HepG2 (cell line): Measurements from ENCODE around the gene SERBP1. TPM values are rescaled to one million over a fixed set of nuclear protein-coding genes. Genes with fewer than 3 reads are reported as not detected.

Source experiments
- ATAC-seq: fragments of 200-7000 bp; cut with Tn5 transposase; 3 replicates; pipeline ENCODE4 v1.9.1; 2020; ENCODE audit warnings: mild to moderate bottlenecking, moderate library complexity
- BruUV-seq: library from RNA; stranded (reverse); fragments of 400-500 nt; replicated peaks from 2 replicates; lab custom pipeline; 2021; lab: Mats Ljungman, UMichigan
- CTCF ChIA-PET: fragments of 300-600 bp; formaldehyde crosslinking; extraction: SDS; loops from one replicate; lab custom pipeline; 2021; ENCODE audit warnings: low total read pairs, inconsistent platforms, low intra/inter-chr PET ratio; lab: Yijun Ruan, JAX
- POLR2A ChIA-PET: fragments of 350-600 bp; sonication (Branson Sonifier 250); formaldehyde crosslinking; loops from one replicate; lab custom pipeline; 2020; ENCODE audit warnings: antibody characterized with exemption, inconsistent platforms; lab: Yijun Ruan, JAX
- DNase-seq: peaks from one replicate; pipeline ENCODE4 v3.0.0-alpha.2; 2015; ENCODE audit warnings: low spot score
- FAIRE-seq: peaks from 3 replicates; lab custom pipeline; 2011; peaks lifted over from hg19 to GRCh38; lab: Jason Lieb, UNC
- H2AFZ ChIP-seq: one replicate; pipeline ENCODE4 v1.6.1; 2011; ENCODE audit warnings: low read length, inconsistent platforms
- H3K27ac ChIP-seq: fragments of 300-600 bp; 3 replicates; pipeline ENCODE4 v1.8.0; 2011; ENCODE audit warnings: mixed run types, mild to moderate bottlenecking, mixed read lengths, low read length, inconsistent platforms; ENCODE audit not compliant: insufficient read depth; ENCODE audit errors: extremely low read length
- H3K27me3 ChIP-seq, 2 experiments: fragments of 200-600 bp in 1 of 2; 2 replicates in 1 of 2; 3 replicates in 1 of 2; pipeline versions ENCODE4 v1.6.0 to v1.8.0; 2011; ENCODE audit warnings: low read length in 2 of 2, mild to moderate bottlenecking in 2 of 2, moderate library complexity in 2 of 2, inconsistent platforms in 1 of 2; ENCODE audit not compliant: insufficient read depth in 2 of 2, control insufficient read depth in 1 of 2
- H3K36me3 ChIP-seq, 2 experiments: fragments of 200-600 bp in 1 of 2; replicated peaks in 1 of 2; 2 replicates in 1 of 2; 3 replicates in 1 of 2; pipeline versions ENCODE4 v1.5.1 to v1.8.0; 2011; ENCODE audit warnings: low read length in 2 of 2, inconsistent platforms in 1 of 2; ENCODE audit not compliant: insufficient read depth in 2 of 2, control insufficient read depth in 1 of 2
- H3K4me1 ChIP-seq: 2 replicates; pipeline ENCODE4 v1.5.1; 2012; ENCODE audit warnings: low read length, inconsistent platforms; ENCODE audit not compliant: insufficient read depth
- H3K4me2 ChIP-seq: 2 replicates; pipeline ENCODE4 v1.6.0; 2011; ENCODE audit warnings: low read depth, low read length, inconsistent platforms
- H3K4me3 ChIP-seq, 3 experiments: fragments of 200-600 bp in 1 of 3; sonication (generic), shearing (Covaris generic) in 1 of 3; replicated peaks in 1 of 3; 2 replicates each; pipeline ENCODE4 v1.5.1; 2011 to 2016; ENCODE audit warnings: low read length in 3 of 3, inconsistent platforms in 2 of 3, low read depth in 2 of 3, mild to moderate bottlenecking in 2 of 3, control low read depth in 1 of 3, mixed read lengths in 1 of 3; ENCODE audit not compliant: insufficient read depth in 1 of 3
- H3K79me2 ChIP-seq: one replicate; pipeline ENCODE4 v1.6.1; 2011; ENCODE audit warnings: low read length, inconsistent platforms; ENCODE audit not compliant: insufficient read depth
- H3K9ac ChIP-seq: 2 replicates; pipeline ENCODE4 v1.6.0; 2011; ENCODE audit warnings: mild to moderate bottlenecking, low read depth, low read length, inconsistent platforms; ENCODE audit not compliant: insufficient read depth
- H3K9me3 ChIP-seq: 2 replicates; pipeline ENCODE4 v1.5.1; 2012; ENCODE audit warnings: mild to moderate bottlenecking, low read length
- H4K20me1 ChIP-seq: 2 replicates; pipeline ENCODE4 v1.6.0; 2011; ENCODE audit warnings: inconsistent platforms, mild to moderate bottlenecking, low read length, moderate library complexity; ENCODE audit not compliant: insufficient read depth
- DNMT3B ChIP-seq: conservative IDR thresholded peaks from 2 replicates; pipeline ENCODE4 v1.6.1; 2016; ENCODE audit warnings: missing biosample characterization, control low read depth
- NR2C2 ChIP-seq: sonication (generic); formaldehyde crosslinking; IDR thresholded peaks from 2 replicates; pipeline ENCODE4 v1.4.0; 2020; ENCODE audit warnings: missing genetic modification reagents, mild to moderate bottlenecking, moderate library complexity, borderline replicate concordance
- PHF8 ChIP-seq: sonication (generic); formaldehyde crosslinking; IDR thresholded peaks from 2 replicates; pipeline ENCODE4 v1.5.0; 2020; ENCODE audit warnings: missing genetic modification reagents
- POLR2G ChIP-seq: fragments of 200-400 bp; formaldehyde crosslinking; IDR thresholded peaks from 2 replicates; pipeline ENCODE4 v1.6.1; 2018; ENCODE audit warnings: mild to moderate bottlenecking, low read depth, low read length, moderate library complexity
- ZFP62 ChIP-seq: sonication (generic); formaldehyde crosslinking; IDR thresholded peaks from 2 replicates; pipeline ENCODE4 v1.4.0; 2020; ENCODE audit warnings: missing genetic modification reagents
- ZNF616 ChIP-seq: sonication (generic); formaldehyde crosslinking; IDR thresholded peaks from 2 replicates; pipeline ENCODE4 v1.5.0; 2020; ENCODE audit warnings: low read depth, mild to moderate bottlenecking, missing genetic modification reagents
- WGBS: methylation state at CpG from one replicate; pipeline ENCODE4 v1.1.6; 2017; ENCODE audit warnings: low lambda C conversion rate; 5-methylcytosine and 5-hydroxymethylcytosine counted together
- in situ Hi-C: cut with HindIII; loops from 2 replicates; pipeline ENCODE4 v1.10.0; 2017; ENCODE audit warnings: low pct_unique_long_range_greater_than_20kb; ENCODE audit not compliant: extremely low pct_ligation_motif_present
- intact Hi-C: fragments of 100-400 bp; cut with micrococcal nuclease; formaldehyde crosslinking; loops from one replicate; pipeline ENCODE4 v1.10.0; 2022; ENCODE audit not compliant: unreplicated experiment
- polyA plus RNA-seq, 8 experiments: library from polyadenylated mRNA; depleted of rRNA in 3 of 8; stranded (reverse) in 7 of 8; unstranded in 1 of 8; fragments of >200 nt; fragmentation: Illumina TruSeq in 4 of 8; extraction: Trizol in 4 of 8; gene quantifications; 2 replicates each; pipeline versions ENCODE4 v1.2.1 to v1.2.3, GENCODE V29; 2011 to 2016; ENCODE audit warnings: low read depth in 4 of 8, missing spikeins in 1 of 8, mixed read lengths in 1 of 8; ENCODE audit not compliant: insufficient read depth in 1 of 8
- total RNA-seq, 5 experiments: library from RNA; depleted of rRNA; stranded (reverse); fragments of >200 nt; fragmentation: Illumina TruSeq; extraction: Trizol; gene quantifications; 2 replicates each; pipeline ENCODE4 v1.2.3, GENCODE V29; 2016; ENCODE audit warnings: low read depth in 1 of 5
- TF ChIP-seq, protein P1 (sequence below): sonication (generic); formaldehyde crosslinking; IDR thresholded peaks from 2 replicates; pipeline ENCODE4 v1.4.0; 2020; ENCODE audit warnings: missing genetic modification reagents
- TF ChIP-seq, protein P2 (sequence below): IDR thresholded peaks from 2 replicates; pipeline ENCODE4 v1.6.1; 2016
- TF ChIP-seq, protein P3 (sequence below): sonication (generic); formaldehyde crosslinking; IDR thresholded peaks from 2 replicates; pipeline ENCODE4 v1.8.0; 2022; ENCODE audit warnings: low read depth, missing genetic modification reagents

The SERBP1 gene
- total and polyA plus RNA-seq, 2 of the 13 experiments (the other 11 are each of a cell fraction or from before 2014, with no cell fraction given) = 175 to 281 TPM

DNA sequence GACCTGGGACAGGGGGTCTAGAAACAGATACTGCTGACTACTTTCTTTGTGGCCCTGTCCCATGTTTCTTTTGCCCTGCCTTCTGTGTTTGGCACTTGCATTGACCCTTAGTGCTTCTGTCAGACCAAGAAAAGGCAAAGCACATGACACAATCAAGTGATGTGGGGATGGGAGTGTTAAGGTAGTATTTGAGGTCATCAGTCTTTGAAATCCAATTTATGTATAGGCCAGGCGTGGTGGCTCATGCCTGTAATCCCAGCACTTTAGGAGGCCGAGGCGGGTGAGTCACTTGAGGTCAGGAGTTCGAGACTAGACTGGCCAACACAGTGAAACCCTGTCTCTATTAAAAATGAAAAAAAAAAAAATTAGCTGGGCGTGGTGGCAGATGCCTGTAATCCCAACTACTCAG is 26.0 kb downstream of the SERBP1 start:
- BruUV-seq = no TSS peak
- intact Hi-C loops (no loop called here), in situ Hi-C loops (loop anchor here (25.0 kb wide), 1 partner anchor 467 kb away; no protein-coding TSS in a partner anchor)
- FAIRE-seq = no peak
- 86% methylated on average over 5 of the region's 5 CpGs for WGBS
- Histone ChIP-seq H3K9ac (no peak overlapping the region), H3K79me2 (no peaks in the 10 kb centered on the region), H3K9me3 (no peaks in the 10 kb centered on the region), H3K4me1 (no peaks in the 10 kb centered on the region), H2AFZ (no peak overlapping the region), H3K4me3 (no peak overlapping the region), H3K27ac (no peak overlapping the region), H3K4me2 (no peak overlapping the region), H3K27me3 (no peaks in the 10 kb centered on the region), H3K36me3 (no peaks in the 10 kb centered on the region; a peak in 1 of 5 replicates), H4K20me1 (no peaks in the 10 kb centered on the region)
- TF ChIP-seq ZFP62 (CRISPR knock-in tag) = no peak
- TF ChIP-seq POLR2G = 0 out of 2 replicates have a peak, but pooled peaks have one; percentile 27
- ChIA-PET POLR2A (no interaction called here), CTCF (no interaction called here)
- no peak for DNase-seq
- ATAC-seq = no peak

DNA sequence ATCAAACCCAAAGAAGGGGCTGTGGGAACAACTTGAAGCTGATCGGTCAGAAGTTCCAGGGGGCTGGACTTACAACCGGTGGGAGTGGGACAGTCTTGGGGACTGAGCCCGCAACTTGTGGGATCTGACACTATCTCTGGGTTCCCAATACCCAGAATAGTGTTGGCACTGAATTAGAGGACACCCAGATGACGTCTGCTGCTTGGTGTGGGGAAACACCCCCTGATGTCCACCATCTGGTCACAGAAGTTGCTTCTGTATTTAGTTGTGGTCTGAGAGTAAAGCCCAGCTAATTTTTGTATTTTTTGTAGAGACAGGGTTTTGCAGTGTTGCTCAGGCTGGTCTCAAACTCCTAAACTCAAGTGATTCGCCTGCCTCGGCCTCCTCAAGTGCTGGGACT is 28.8 kb downstream of the SERBP1 start:
- ATAC-seq = peak; percentile 18
- Histone ChIP-seq H3K36me3 (no peaks in the 10 kb centered on the region), H4K20me1 (no peaks in the 10 kb centered on the region), H3K4me1 (no peaks in the 10 kb centered on the region), H3K9me3 (no peaks in the 10 kb centered on the region), H3K27ac (no peak overlapping the region), H3K4me3 (no peak overlapping the region), H2AFZ (no peak overlapping the region), H3K9ac (no peak overlapping the region), H3K4me2 (no peak overlapping the region), H3K27me3 (no peaks in the 10 kb centered on the region), H3K79me2 (no peaks in the 10 kb centered on the region)
- no peak for DNase-seq
- TF ChIP-seq, protein P1, sequence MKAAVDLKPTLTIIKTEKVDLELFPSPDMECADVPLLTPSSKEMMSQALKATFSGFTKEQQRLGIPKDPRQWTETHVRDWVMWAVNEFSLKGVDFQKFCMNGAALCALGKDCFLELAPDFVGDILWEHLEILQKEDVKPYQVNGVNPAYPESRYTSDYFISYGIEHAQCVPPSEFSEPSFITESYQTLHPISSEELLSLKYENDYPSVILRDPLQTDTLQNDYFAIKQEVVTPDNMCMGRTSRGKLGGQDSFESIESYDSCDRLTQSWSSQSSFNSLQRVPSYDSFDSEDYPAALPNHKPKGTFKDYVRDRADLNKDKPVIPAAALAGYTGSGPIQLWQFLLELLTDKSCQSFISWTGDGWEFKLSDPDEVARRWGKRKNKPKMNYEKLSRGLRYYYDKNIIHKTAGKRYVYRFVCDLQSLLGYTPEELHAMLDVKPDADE = no peak
- TF ChIP-seq, protein P2, sequence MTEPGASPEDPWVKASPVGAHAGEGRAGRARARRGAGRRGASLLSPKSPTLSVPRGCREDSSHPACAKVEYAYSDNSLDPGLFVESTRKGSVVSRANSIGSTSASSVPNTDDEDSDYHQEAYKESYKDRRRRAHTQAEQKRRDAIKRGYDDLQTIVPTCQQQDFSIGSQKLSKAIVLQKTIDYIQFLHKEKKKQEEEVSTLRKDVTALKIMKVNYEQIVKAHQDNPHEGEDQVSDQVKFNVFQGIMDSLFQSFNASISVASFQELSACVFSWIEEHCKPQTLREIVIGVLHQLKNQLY (CRISPR knock-in tag) = no peak
- TF ChIP-seq, protein P3, sequence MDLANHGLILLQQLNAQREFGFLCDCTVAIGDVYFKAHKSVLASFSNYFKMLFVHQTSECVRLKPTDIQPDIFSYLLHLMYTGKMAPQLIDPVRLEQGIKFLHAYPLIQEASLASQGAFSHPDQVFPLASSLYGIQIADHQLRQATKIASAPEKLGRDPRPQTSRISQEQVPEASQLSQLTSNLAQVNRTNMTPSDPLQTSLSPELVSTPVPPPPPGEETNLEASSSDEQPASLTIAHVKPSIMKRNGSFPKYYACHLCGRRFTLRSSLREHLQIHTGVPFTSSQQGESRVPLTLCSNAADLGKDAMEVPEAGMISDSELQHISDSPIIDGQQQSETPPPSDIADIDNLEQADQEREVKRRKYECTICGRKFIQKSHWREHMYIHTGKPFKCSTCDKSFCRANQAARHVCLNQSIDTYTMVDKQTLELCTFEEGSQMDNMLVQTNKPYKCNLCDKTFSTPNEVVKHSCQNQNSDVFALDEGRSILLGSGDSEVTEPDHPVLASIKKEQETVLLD (CRISPR knock-in tag) = no peak
- no peak for TF ChIP-seq DNMT3B (CRISPR knock-in tag)
- TF ChIP-seq PHF8 = no peak
- TF ChIP-seq ZNF616 (CRISPR knock-in tag) = no peak
- TF ChIP-seq NR2C2 = no peak
- FAIRE-seq = no peak
- 43% methylated on average over 2 of the region's 6 CpGs for WGBS
- BruUV-seq = no TSS peak
- intact Hi-C loops = no loop called here
- ChIA-PET POLR2A (interaction anchor here (1.5 kb wide), 1 partner anchor 29 kb away, joined by 8 read pairs; the partner anchor contains the start of gene SERBP1), CTCF (no interaction called here)
- in situ Hi-C loops = loop anchor here (25.0 kb wide), 1 partner anchor 464 kb away; no protein-coding TSS in a partner anchor
